Psoas muscle (tissue), 8 donors: ENCODE data around the gene KBTBD2. TPM values are rescaled to one million over a fixed set of nuclear protein-coding genes. Genes with fewer than 3 reads are reported as not detected.
A peak's percentile ranks its signal among the peaks of the same experiment; 100 is the strongest.
"Not testable (repeated sequence)": the region's sequence is repeated elsewhere in the genome, so short reads cannot be mapped to it uniquely, and the experiment has no call there.

Source experiments
- ATAC-seq, 4 donors: fragments of 200-7000 bp; cut with Tn5 transposase; one replicate each; pipeline ENCODE4 v1.9.1; 2020; ENCODE audit warnings: moderate library complexity in 3 of 4, mild to moderate bottlenecking in 2 of 4
- DNase-seq, 2 donors: peaks; one replicate each; pipeline ENCODE4 v3.0.0-alpha.2; 2020
- H3K27ac ChIP-seq: fragments of 200-600 bp; one replicate; pipeline ENCODE4 v1.8.0; 2022
- H3K27me3 ChIP-seq, 3 donors: fragments of 200-600 bp in 1 of 3; one replicate each; pipeline versions ENCODE4 v1.6.1 to v1.8.0; 2013 to 2022; ENCODE audit warnings: low read length in 2 of 3, mild to moderate bottlenecking in 2 of 3, moderate library complexity in 1 of 3; ENCODE audit not compliant: insufficient read depth in 3 of 3
- H3K36me3 ChIP-seq, 2 donors: fragments of 200-600 bp in 1 of 2; one replicate each; pipeline versions ENCODE4 v1.6.1 to v1.8.0; 2013 to 2022; ENCODE audit warnings: low read depth in 1 of 2, mild to moderate bottlenecking in 1 of 2, moderate library complexity in 1 of 2; ENCODE audit not compliant: insufficient read depth in 1 of 2
- H3K4me1 ChIP-seq: fragments of 200-600 bp; one replicate; pipeline ENCODE4 v1.8.0; 2022
- H3K4me3 ChIP-seq: fragments of 200-600 bp; one replicate; pipeline ENCODE4 v1.8.0; 2022; ENCODE audit warnings: mild to moderate bottlenecking
- H3K9me3 ChIP-seq: fragments of 200-600 bp; one replicate; pipeline ENCODE4 v1.8.0; 2022
- CTCF ChIP-seq: fragments of 200-600 bp; IDR thresholded peaks from one replicate; pipeline ENCODE4 v1.8.0; 2022; ENCODE audit warnings: antibody characterized with exemption
- WGBS, 3 donors: extraction: QIAGEN DNeasy Blood & Tissue Kit; methylation state at CpG; one replicate each; pipeline versions ENCODE4 v1.1.6 to v1.1.7; 2013; 5-methylcytosine and 5-hydroxymethylcytosine counted together
- intact Hi-C, 2 donors: fragments of 100-400 bp; cut with DNase I; formaldehyde crosslinking; loops; one replicate each; pipeline versions ENCODE4 v1.11.0 to v1.14.2; 2022
- polyA plus RNA-seq, 3 donors: library from polyadenylated mRNA; stranded (reverse); fragments of 200-250 nt; gene quantifications; one replicate each; pipeline ENCODE4 v1.2.3, GENCODE V29; 2013
- total RNA-seq, 4 donors: library from RNA; stranded (reverse); fragmentation: NEBNext Ultra II Directional in 2 of 4; extraction: Animal tissue kit (Norgen Biotek cat#: 25700) in 2 of 4; gene quantifications; one replicate each; pipeline versions ENCODE4 v1.2.1 to v1.2.4, GENCODE V29; 2021 to 2023
- donor health status: healthy with polysubstance abuse.
- donor health status: DM: no; HTN: no; CAD: no; lungs with moderate emphysema.
- donor health status: Bipolar disorder and iron deficiency.
- donor health status: healthy.
- donor health status: DM: yes; HTN: yes; CAD: no.
- donor health status: DM: no; HTN: no; CAD: no.
- donor health status: DM: no; HTN: no; CAD: no.
- donor health status: DM: yes; HTN: yes; CAD: no.

Gene KBTBD2
- total and polyA plus RNA-seq, 7 donors, result 25.6 to 69.6 (median 32.4) TPM

DNA sequence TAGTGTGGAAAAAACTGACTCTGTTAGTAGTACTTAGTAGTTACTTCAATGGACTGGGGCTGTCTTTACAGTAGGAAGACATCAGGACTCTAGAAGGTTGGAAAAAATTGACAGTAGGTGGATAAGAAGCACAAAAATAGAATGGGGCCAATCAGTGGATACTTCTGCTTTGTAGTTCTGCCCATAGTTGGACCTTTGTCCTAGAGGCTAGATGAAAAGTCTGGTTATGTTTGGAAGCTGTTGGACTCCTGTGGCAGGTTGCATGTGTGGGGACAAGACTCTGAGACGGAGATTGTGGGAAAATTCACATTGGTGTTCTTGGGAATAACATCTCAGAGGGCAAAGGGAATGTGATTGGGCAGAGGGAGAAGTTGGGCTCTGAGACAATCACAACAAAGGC is 18.6 kb upstream of the KBTBD2 start:
- ATAC-seq, result no peak
- no peak for TF ChIP-seq CTCF
- 70 to 93% (median 81%) methylated on average over 1 of the region's 1 CpG for WGBS, 3 donors

GRCh38 chr7:32905175-32905662 is 13.7 kb upstream of the KBTBD2 start:
- DNase-seq (peak in 1 of 2 donors; percentile 43), ATAC-seq (peak; percentile 64 to 86 (median 79))
- Histone ChIP-seq H3K27me3 (no peaks in the 10 kb centered on the region), H3K4me3 (peak overlapping the region; percentile 58), H3K27ac (no peak overlapping the region), H3K4me1 (no peaks in the 10 kb centered on the region), H3K36me3 (no peaks in the 10 kb centered on the region), H3K9me3 (no peaks in the 10 kb centered on the region)
- intact Hi-C loops, result no loop called here
- no peak for TF ChIP-seq CTCF
- 4 to 8% (median 6%) methylated on average over 12 of the region's 12 CpGs for WGBS, 3 donors

More for the DNA sequence above, 18.6 kb upstream of the KBTBD2 start:
- intact Hi-C loops, result no loop called here
- Histone ChIP-seq H3K36me3 (peaks cover 0 to 15% of the 10 kb centered on the region in 2 donors), H3K4me3 (no peak overlapping the region), H3K27me3 (no peaks in the 10 kb centered on the region), H3K9me3 (no peaks in the 10 kb centered on the region), H3K4me1 (no peaks in the 10 kb centered on the region), H3K27ac (no peak overlapping the region)
- DNase-seq, result no peak

DNA sequence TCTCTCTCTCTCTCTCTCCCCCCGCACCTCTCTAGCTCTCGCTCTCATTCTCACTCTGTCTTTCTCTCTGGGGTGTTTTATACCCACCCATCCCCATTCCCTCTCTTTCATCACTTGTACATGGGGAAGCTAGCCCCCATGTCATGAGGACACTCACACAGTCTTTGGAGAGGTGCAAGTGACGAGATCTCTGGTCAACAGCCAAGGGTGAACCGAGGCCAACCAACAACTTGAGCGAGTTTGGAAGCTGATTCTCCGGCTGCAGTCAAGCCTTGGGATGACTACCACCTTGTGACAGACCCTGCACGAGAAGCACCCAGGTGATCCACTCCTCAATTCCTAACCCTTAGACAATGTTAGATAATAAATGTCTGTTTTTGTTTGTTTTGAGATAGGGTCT is 10.1 kb upstream of the KBTBD2 start:
- DNase-seq (no peak), ATAC-seq (no peak)
- Histone ChIP-seq H3K27me3 (no peaks in the 10 kb centered on the region), H3K4me1 (no peaks in the 10 kb centered on the region), H3K36me3 (no peaks in the 10 kb centered on the region), H3K9me3 (no peaks in the 10 kb centered on the region), H3K27ac (no peak overlapping the region), H3K4me3 (no peak overlapping the region)
- TF ChIP-seq CTCF, result no peak
- intact Hi-C loops, result no loop called here
- 70 to 87% (median 74%) methylated on average over 7 of the region's 7 CpGs for WGBS, 3 donors

DNA sequence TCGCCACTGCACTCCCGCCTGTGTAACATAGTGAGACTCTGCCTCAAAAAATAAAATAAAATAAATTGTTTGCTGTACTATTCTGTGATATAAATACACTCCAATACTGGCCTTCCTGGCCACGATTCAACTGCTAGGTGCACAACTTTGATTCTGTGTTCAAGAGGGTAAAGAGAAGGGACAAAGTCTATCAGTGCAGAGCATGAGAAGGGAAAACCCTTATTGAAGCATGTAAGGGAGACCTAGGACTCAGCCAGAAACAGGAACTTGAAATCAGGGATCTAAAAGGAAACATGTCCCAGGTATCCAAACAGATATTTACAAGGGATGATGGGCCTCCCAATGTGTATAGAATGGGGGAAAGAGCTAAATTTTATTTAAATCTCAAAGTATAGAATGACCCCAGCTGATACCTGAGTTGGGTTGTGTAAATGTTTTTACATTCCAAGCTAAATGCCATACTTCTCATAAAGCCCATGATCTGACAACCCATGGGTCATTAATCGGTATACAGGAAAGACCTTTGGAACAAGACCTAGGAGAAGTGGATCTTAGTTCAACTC is 9.0 kb upstream of the KBTBD2 start:
- Histone ChIP-seq H3K36me3 (no peaks in the 10 kb centered on the region), H3K4me1 (no peaks in the 10 kb centered on the region), H3K27ac (no peak overlapping the region), H3K9me3 (no peaks in the 10 kb centered on the region), H3K27me3 (no peaks in the 10 kb centered on the region), H3K4me3 (no peak overlapping the region)
- TF ChIP-seq CTCF, result no peak
- WGBS, 3 donors, result 93 to 98% (median 97%) methylated on average over 4 of the region's 4 CpGs
- no peak for DNase-seq
- intact Hi-C loops, result no loop called here
- no peak for ATAC-seq

DNA sequence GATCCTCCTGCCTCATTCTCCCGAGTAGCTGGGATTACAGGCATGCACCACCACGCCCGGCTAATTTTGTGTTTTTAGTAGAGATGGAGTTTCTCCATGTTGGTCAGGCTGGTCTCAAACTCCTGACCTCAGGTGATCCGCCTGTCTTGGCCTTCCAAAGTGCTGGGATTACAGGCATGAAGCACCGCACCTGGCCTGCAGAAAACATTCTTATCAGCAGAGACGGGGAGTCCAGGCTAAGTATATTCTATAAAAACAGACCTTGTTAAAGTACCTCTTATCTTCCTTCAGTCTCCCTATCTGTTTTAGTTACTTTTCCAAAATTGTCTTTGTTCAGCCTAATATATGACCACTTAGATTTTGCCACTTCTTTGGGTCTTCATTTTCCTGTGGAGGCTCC is 5.8 kb upstream of the KBTBD2 start:
- not testable (repeated sequence) for ATAC-seq, H3K36me3 ChIP-seq, H3K4me1 ChIP-seq, H3K9me3 ChIP-seq, H3K27me3 ChIP-seq, DNase-seq, H3K4me3 ChIP-seq, H3K27ac ChIP-seq
- intact Hi-C loops, result loop anchor here in 1 of 2 donors (10.0 kb wide), 1 partner anchor 53 kb away; no protein-coding TSS in a partner anchor
- WGBS, 3 donors, result 89 to 94% (median 92%) methylated on average over 6 of the region's 6 CpGs
